NOMO-1 treated with dmso at 0.1 percent for 144 hours (cell line): ENCODE measurements around the gene CROCC.

Experiments
- DNase-seq: peaks from one replicate; lab custom pipeline; 2025; ENCODE audit not compliant: unreplicated experiment; lab: John Stamatoyannopoulos, UW

Gene CROCC

DNA sequence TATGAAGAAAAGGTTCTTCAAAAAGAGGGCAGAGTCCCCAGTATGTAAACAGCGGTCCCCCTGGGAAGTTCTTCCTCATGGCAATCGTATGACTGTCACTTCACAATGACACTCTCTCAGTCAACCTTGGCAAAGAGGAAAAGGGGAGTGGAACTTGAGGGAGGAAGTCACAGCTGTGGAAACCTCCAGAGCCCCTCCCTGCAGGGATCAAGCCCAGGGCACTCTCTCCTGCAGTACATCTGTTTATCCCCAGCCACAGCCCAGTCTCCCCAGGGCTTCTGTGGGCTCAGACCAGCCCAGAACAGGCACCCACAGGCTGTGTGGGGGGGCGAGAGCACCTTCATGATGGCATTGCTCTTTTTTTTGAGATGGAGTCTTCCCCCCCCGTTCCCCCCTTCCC is 88.0 kb downstream of the CROCC start:
- no peak for DNase-seq

- no peak for DNase-seq
These were observed 89.3 kb downstream of the CROCC start for GRCh38 chr1:17011092-17011438.

- DNase-seq = peak; percentile 38
These were observed 89.9 kb downstream of the CROCC start, which contains the start of gene ATP13A2 for GRCh38 chr1:17011439-17012307. TSS of gene ATP13A2 (minus strand) at chr1:17011928. CDS start at chr1:17011738, 190 bp downstream.

DNA sequence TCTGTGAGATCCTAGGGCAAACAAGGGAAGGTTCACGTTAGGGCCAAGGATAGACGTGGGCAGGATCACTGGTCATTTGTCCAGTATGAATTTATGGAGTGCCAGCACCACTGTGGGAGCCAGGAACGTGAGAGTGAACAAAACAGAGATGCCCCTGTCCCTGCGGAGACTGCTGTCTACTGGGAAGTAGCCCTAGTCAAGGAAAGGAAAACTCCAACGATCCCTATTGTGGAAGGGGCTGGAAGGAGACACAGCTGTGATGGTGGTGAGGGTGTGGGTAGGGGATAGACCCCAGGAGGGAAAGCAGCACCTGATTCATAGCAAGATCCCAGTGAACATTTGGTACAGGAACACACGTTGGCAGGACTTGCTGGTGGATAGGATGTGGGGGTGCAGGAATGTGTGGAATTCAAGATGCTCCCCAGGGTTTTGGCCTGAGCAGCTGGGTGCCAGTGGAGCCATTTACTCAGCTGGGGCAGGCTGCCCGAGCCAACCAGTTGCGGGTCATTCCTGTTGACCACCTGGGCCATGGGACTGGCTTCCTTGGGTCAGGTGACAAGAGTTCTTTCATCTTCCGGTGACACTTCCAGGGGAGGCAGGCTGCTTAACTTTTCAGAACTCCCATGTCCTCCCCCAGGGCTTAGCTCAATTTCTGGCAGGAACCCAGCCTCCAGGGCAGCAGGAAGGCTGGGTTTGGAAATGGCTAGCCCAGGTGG is 91.2 kb downstream of the CROCC start:
- no peak for DNase-seq

GRCh38 chr1:17013491-17014320 is 92.0 kb downstream of the CROCC start:
- peak; percentile 66 for DNase-seq

DNA sequence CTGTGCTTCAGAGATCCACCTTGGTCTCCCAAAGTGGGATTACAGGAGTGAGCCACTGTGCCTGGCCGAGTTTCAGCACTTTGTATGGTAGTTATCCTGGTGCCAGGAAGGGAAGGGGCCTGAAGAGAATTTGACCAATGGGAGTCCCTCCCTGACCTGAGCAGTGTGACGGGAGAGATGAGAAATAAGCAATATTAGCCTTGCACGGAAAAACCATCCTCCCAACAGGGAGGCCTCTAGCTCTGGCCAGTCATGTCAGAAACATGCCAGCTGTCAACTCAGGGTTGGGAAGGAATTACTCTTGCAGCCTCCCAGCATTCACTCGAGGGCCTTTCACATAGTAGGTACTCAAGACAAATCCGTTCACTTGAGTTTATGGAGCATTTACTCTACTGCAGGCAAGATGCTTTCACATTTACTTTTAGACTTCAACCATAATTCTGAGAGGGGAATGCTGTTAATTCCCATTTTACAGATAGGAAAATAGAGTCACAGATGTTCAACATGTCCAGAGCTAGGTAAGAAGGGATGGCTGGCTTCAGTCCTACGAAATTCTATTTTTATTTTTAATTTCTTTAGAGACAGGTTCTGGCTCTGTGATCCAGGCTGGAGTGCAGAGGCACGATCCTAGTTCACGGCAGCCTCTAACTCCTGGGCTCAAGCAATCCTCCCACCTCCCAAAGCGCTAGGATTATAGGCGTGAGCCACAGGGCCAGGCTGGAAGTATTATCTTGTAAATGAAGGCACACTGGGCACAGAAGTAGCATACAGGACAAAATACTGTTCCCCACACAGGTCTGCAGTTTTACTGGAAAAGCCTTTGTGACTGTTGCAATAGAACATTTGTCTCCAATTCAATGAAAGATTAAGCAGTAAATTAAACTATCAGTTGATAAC is 93.2 kb downstream of the CROCC start:
- DNase-seq = no peak

DNA sequence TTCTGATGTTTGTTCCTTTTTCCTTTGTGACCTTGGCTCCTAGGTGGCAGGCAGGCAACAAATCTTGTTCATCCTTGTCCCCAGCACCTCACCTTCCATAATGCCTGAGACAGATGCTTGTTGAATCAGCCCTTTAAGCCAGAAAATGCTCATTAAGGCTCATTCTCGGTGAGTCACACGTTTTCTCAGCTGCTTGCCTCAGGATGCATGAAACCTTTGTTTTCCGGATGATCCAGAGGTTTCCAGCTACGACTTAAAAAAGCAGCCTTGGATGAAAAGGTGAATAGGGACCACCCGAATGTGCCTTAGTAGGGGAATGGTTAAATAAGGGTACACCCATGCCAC is 94.6 kb downstream of the CROCC start:
- no peak for DNase-seq

DNA sequence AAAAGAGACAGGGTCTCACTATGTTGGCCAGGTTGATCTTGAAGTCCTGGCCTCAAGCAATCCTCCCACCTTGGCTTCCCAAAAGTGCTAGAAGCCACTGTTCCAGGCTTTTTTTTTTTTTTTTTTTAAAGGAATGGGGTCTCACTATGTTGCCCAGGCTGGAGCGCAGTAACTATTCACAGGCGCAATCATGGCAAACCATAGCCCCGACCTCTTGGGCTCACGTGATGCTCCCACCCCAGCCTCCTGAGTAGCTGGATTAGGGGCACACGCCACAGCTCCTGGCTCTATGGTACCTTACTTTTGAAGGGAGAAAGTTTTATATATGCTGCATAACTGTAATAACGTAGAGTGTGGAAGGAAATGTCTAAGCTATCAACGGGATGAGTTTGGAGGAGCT is 95.7 kb downstream of the CROCC start:
- no peak for DNase-seq

DNA sequence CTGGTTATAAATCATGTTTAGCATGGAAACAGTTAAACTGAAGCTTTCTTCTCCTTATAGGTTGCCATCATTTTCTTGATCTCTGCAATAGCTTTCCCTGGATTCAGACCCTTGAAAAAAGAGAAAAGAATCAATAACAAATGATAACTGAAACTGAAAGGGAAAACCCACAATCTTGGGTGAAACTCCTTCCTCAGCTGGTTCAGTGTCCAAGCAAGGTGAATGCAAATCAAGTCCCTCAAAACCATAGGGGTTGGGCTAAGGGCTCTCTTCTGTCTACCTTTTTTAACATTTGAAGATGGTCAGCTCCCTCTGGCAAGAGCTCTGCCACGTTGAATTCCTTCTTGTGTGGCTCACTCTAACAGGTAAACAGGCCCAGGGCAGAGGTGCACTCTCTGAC is 97.1 kb downstream of the CROCC start:
- no peak for DNase-seq

GRCh38 chr1:17020502-17020901 is 98.8 kb downstream of the CROCC start:
- DNase-seq = no peak

- no peak for DNase-seq
These were observed 100.2 kb downstream of the CROCC start for GRCh38 chr1:17021896-17022295.
